HUES6 (cell line): ENCODE measurements around the gene MYOCD.

Experiments used
- H3K27ac ChIP-seq: 2 replicates; pipeline ENCODE4 v1.7.0; 2013; ENCODE audit warnings: low read depth, mild to moderate bottlenecking, low read length, inconsistent platforms
- H3K27me3 ChIP-seq: 2 replicates; pipeline ENCODE4 v1.6.1; 2013; ENCODE audit warnings: low read length; ENCODE audit not compliant: control insufficient read depth, insufficient read depth
- H3K36me3 ChIP-seq: 2 replicates; pipeline ENCODE4 v1.6.1; 2013; ENCODE audit warnings: low read length; ENCODE audit not compliant: control insufficient read depth, insufficient read depth
- H3K4me1 ChIP-seq: 2 replicates; pipeline ENCODE4 v1.6.1; 2013; ENCODE audit warnings: low read length; ENCODE audit not compliant: control insufficient read depth, insufficient read depth
- H3K4me3 ChIP-seq: 2 replicates; pipeline ENCODE4 v1.5.1; 2013; ENCODE audit warnings: low read depth, low read length
- H3K9ac ChIP-seq: one replicate; pipeline ENCODE4 v1.6.1; 2013; ENCODE audit warnings: mild to moderate bottlenecking, low read length
- H3K9me3 ChIP-seq: 2 replicates; pipeline ENCODE4 v1.6.1; 2013; ENCODE audit warnings: low read depth, low read length; ENCODE audit not compliant: control insufficient read depth, insufficient read depth

The MYOCD gene

DNA sequence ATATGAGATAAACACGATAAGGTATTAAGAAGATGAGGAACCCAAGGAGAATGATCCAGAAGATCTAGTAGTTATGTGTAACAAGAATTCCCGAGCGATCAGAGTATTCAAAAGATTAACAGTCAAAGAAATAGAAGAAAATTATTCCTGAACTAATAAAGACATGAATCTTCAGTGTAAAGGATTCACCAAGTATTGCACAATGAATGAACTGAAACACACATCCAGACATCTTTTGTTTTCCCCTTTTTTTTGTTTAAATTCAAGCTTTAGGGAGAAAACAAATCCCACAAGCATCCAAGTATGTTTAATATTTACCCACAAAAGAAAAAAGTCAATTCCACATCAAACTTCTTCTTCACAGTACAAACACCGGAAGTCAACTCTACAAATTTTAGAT lies 23.7 kb upstream of the MYOCD start:
- Histone ChIP-seq H3K27ac (no peak overlapping the region), H3K4me1 (peaks cover 11% of the 10 kb centered on the region), H3K9ac (no peak overlapping the region), H3K36me3 (no peaks in the 10 kb centered on the region), H3K27me3 (no peaks in the 10 kb centered on the region), H3K4me3 (no peak overlapping the region), H3K9me3 (peaks cover 4% of the 10 kb centered on the region; the same call in 1 of the 2 replicates)

DNA sequence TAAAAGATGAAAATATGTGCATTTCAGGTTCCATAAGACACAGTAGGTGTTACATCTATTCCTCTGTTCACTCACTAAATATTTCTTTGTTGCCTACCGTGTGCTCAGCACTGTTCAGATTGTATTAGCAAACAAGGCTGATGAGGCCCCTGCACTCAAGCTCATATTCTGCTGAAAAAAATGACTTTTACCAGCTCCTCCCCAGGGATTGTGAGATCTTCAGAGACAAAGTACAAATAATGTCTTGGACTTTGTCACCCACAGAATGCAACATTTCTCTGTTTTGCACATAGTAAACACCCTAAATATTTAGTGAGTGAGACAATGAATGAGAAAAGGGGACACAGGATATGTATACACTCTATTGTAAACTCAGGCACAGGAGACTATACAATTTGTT lies 21.9 kb upstream of the MYOCD start:
- Histone ChIP-seq H3K9me3 (peaks cover 4% of the 10 kb centered on the region; the same call in 1 of the 2 replicates), H3K9ac (no peak overlapping the region)

DNA sequence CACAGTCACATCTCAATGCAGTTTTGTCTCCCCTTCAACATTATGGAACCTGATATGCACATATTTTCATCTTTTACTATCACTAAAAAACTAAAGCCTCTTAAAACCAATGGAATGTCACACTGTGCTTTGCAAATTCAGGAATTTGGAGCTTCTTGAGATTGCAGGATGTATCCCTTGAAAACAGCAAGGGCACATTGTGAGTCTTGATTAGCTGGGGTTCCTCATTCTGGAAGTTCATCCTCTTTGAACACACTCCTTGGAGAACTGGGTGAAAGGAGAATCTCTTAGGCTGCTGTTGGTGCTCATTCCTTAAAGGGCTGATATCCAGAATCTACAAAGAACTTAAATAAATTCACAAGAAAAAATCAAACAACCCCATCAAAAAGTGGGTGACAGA lies 21.1 kb upstream of the MYOCD start:
- H3K27me3 ChIP-seq = no peaks in the 10 kb centered on the region
- H3K36me3 ChIP-seq = no peaks in the 10 kb centered on the region
- no peak overlapping the region for H3K27ac ChIP-seq
- no peak overlapping the region for H3K9ac ChIP-seq
- no peak overlapping the region for H3K4me3 ChIP-seq
- H3K4me1 ChIP-seq = peaks cover 11% of the 10 kb centered on the region
- peaks cover 4% of the 10 kb centered on the region; the same call in 1 of the 2 replicates for H3K9me3 ChIP-seq

More for the DNA sequence above, 21.9 kb upstream of the MYOCD start:
- H3K4me3 ChIP-seq = no peak overlapping the region
- peaks cover 11% of the 10 kb centered on the region for H3K4me1 ChIP-seq
- H3K27me3 ChIP-seq = no peaks in the 10 kb centered on the region
- no peak overlapping the region for H3K27ac ChIP-seq
- H3K36me3 ChIP-seq = no peaks in the 10 kb centered on the region

DNA sequence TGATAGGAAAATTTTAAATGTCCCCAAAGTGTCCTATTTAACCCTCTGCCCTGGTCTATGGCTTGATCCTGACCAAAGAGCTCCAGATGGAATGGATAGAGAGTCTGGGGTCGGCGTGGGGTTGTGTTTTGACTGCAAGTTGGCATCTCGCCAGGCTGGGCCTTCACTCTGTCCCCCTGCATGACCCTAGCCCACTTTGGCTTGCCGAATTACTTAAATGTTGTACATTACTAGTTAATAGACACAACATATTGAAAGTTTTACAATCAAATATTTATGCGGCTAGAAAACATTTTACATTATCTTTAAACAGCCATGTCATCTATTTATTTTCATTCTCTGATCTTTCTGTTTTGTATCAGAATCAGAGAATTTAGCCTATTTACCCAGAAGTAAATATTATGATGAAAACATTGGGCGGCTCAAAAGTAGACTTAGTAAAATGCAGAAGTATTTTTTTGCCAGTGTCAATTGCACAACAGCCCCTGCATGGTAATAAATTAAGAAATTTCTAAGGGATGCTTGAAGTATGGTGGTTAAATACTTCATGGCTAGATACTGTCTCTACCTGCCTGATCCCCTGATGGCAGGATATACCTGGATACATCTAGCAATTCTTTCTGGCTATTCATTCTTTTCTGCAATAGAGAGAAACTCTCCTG lies 18.8 kb upstream of the MYOCD start:
- no peaks in the 10 kb centered on the region for H3K36me3 ChIP-seq
- H3K27me3 ChIP-seq = no peaks in the 10 kb centered on the region
- no peak overlapping the region for H3K4me3 ChIP-seq
- H3K9ac ChIP-seq = no peak overlapping the region
- no peak overlapping the region for H3K27ac ChIP-seq
- peaks cover 2% of the 10 kb centered on the region; the same call in 1 of the 2 replicates for H3K9me3 ChIP-seq
- H3K4me1 ChIP-seq = peaks cover 11% of the 10 kb centered on the region

DNA sequence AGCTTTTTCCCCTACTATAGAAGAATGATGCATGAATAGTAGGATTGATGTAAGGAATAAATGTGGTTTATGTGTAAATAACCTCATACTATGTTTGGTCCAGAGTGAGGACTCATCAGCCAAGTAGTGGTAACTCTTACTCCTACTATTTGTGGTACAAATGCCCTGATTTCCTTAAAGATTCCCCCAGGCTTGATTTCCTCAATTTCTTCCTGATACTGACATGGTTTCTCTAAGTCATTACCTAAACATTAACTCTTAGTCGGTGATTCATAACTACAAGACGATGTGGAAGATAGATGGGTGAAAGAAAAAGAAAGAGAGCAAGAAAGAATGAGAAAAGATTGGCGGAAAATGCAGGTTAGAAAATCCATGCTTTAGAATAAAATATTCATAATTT lies 17.2 kb upstream of the MYOCD start:
- no peaks in the 10 kb centered on the region for H3K27me3 ChIP-seq
- H3K4me3 ChIP-seq = no peak overlapping the region
- H3K9me3 ChIP-seq = peaks cover 2% of the 10 kb centered on the region; the same call in 1 of the 2 replicates
- H3K9ac ChIP-seq = no peak overlapping the region
- H3K4me1 ChIP-seq = peaks cover 11% of the 10 kb centered on the region
- no peaks in the 10 kb centered on the region for H3K36me3 ChIP-seq
- no peak overlapping the region for H3K27ac ChIP-seq

DNA sequence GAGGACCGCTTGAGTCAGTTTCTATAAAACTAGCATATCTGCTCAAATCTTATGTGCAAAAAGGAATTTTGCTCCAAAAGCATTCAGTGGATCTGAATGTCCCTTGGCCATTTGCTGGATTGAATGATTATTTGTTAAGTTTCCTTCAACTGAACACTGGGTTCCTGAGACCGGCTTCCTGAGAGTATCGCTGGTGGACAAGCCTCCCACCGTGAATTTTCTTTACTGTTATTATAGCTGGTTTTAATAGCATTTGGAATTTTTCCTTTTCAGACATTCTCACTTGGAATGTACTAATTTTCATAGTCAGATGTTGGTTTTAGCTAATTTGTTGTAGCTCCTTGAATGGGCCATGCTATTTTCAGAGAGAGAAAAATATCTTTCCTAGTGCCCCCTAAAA lies 9.8 kb upstream of the MYOCD start:
- H3K27ac ChIP-seq = no peak overlapping the region
- no peaks in the 10 kb centered on the region; the same call in 1 of the 2 replicates for H3K4me1 ChIP-seq
- no peaks in the 10 kb centered on the region for H3K27me3 ChIP-seq
- H3K4me3 ChIP-seq = no peak overlapping the region
- H3K36me3 ChIP-seq = no peaks in the 10 kb centered on the region
- no peak overlapping the region for H3K9ac ChIP-seq
- H3K9me3 ChIP-seq = no peaks in the 10 kb centered on the region

DNA sequence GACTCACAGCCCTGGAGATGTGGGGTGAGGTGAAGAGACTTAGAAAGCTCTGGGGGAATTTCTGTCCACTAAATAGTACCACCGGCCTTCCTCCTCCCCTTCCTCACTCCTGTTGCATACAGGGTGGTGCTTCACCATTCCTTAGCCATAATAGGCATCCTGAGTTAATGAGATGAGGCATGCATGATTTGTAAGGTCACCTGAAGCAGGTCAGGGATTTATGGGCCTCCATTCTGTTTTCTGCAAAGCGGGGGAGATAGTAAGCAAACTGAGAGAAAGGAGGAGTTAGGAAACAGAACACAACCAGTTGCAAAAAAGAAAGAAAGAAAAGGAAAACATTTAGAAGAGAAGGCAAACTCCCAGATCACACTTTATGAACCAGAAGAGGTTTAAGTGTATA lies 9.3 kb upstream of the MYOCD start:
- no peak overlapping the region for H3K4me3 ChIP-seq
- no peaks in the 10 kb centered on the region; the same call in 1 of the 2 replicates for H3K4me1 ChIP-seq
- no peaks in the 10 kb centered on the region for H3K9me3 ChIP-seq
- no peak overlapping the region for H3K9ac ChIP-seq
- H3K27ac ChIP-seq = no peak overlapping the region
- H3K27me3 ChIP-seq = no peaks in the 10 kb centered on the region
- H3K36me3 ChIP-seq = no peaks in the 10 kb centered on the region

DNA sequence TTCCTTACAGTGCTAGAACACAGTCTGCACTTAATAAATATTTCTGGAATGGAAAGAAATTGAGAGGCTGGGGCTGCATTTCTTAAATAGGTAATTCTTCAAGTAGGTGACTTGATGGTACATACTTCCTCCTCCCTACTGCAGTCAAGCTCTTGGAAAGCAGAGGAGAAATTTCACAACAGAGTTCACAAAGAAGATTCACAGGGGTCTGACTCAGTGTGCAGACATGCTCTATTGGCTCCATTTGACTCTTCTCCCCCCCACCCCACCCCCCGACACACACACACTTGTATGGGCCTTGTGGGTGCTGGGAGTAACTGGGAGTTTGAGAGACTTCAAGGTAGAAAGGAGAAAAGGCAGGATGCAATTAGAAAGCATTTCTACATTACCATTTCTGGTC lies 6.2 kb upstream of the MYOCD start:
- Histone ChIP-seq H3K9ac (no peak overlapping the region), H3K27me3 (peaks cover 12% of the 10 kb centered on the region), H3K9me3 (no peaks in the 10 kb centered on the region), H3K4me1 (no peaks in the 10 kb centered on the region; the same call in 1 of the 2 replicates), H3K4me3 (no peak overlapping the region), H3K36me3 (no peaks in the 10 kb centered on the region), H3K27ac (no peak overlapping the region)

DNA sequence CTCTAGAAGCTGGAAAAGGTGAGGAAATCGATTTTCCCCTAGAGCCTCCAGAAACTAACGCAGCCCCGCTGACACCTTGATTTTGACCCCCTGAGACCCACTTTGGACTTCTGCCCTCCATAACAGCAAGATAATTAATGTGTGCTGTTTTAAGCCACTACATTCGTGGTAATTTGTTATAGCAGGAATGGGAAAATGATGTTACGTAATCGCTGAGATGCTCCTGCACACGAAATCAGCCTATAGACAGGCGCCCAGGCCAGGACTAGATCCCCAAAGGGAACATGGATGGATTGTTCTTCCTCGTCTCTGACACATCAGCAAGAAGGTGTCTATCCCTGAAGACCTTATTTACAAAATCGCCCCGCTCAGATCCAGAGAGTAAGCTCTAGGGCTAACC lies 1.4 kb upstream of the MYOCD start:
- Histone ChIP-seq H3K4me3 (no peak overlapping the region), H3K4me1 (peaks cover 3% of the 10 kb centered on the region; the same call in 1 of the 2 replicates), H3K27me3 (peaks cover 35% of the 10 kb centered on the region), H3K9ac (no peak overlapping the region), H3K27ac (no peak overlapping the region), H3K9me3 (no peaks in the 10 kb centered on the region), H3K36me3 (no peaks in the 10 kb centered on the region)

DNA sequence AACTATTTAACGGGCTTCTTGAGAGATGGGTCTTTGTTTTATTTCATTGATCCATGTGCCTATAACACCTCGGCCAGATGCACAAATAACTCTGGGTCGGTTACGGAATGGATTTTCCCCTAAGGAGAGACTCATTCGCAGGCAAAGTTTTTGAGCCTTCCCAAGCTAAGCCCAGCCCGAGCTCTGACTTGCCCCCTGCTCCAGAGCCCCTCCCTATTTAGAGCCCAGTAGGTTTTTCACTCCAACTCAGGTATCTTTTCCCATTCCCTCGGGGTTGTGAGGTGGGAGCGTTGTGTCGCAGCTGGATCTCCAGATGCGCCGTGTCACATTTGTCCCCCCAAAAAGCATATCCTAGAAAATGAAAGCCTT lies 812 bp upstream of the MYOCD start:
- Histone ChIP-seq H3K36me3 (no peaks in the 10 kb centered on the region), H3K9me3 (no peaks in the 10 kb centered on the region), H3K4me1 (peaks cover 3% of the 10 kb centered on the region; the same call in 1 of the 2 replicates), H3K27me3 (peaks cover 35% of the 10 kb centered on the region), H3K9ac (peak overlapping the region; percentile 68), H3K27ac (no peak overlapping the region), H3K4me3 (peak overlapping the region; percentile 87)

DNA sequence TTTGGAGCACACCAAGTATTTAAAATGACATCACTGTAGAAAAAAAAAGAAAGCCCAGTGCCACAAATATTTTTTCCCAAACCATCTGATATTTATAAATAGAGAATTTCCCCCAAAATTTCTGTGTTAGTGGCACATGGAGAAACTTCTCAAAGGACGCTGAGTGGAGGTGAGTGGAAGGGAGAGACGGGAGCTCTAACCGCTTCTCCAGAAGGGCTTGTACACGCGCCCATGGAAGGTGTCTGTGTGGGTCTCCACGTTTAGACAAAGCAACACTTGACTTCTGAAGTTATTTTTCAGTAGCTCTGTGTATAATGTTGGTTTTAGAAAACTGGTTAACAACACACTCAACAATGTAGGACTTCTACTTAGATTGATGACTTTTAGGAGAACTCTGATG lies 1.0 kb downstream of the MYOCD start:
- H3K27me3 ChIP-seq = peaks cover 35% of the 10 kb centered on the region
- no peak overlapping the region for H3K4me3 ChIP-seq
- peaks cover 3% of the 10 kb centered on the region; the same call in 1 of the 2 replicates for H3K4me1 ChIP-seq
- no peaks in the 10 kb centered on the region for H3K36me3 ChIP-seq
- no peak overlapping the region for H3K9ac ChIP-seq
- no peak overlapping the region for H3K27ac ChIP-seq
- H3K9me3 ChIP-seq = no peaks in the 10 kb centered on the region
